ENCODE measurements around the gene NEFH. TPM values are rescaled to one million over a fixed set of nuclear protein-coding genes. Genes with fewer than 3 reads are reported as not detected.

Gene NEFH
- total RNA-seq, 1 experiment from 2014 or later, result 1.0 TPM

GRCh38 chr22:29530716-29531115, 50.7 kb downstream of the NEFH start:
- peaks cover 26% of the 10 kb centered on the region for H3K36me3 ChIP-seq (replicated peaks; ENCODE audit: control insufficient read depth, insufficient read depth, low read length)
- H3K4me3 ChIP-seq (ENCODE audit: insufficient read depth, low read depth, low read length), result no peak overlapping the region
- no peaks in the 10 kb centered on the region for H3K27me3 ChIP-seq (ENCODE audit: control insufficient read depth, insufficient read depth, low read length)
- DNase-seq, result no peak

DNA sequence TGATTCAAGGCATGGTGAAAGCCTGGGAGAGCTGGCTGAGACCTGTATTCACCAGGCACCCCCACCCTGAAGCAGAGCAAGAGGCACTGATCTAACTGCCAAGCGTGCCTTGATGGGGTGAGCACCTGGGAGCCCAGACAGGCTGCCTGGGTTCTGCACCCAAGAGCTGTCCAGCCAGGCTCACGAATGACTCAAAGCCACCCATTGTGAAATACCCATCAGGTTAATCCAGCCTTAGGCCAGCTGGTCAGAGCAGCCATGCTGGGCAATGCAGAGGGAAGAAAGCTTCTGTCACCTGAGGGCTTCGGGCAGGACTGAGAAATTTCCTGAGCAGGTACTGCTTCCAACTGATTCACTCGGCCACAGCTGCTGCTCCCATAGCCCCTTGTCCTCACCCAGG, 51.4 kb downstream of the NEFH start:
- Histone ChIP-seq H3K27me3 (ENCODE audit: control insufficient read depth, insufficient read depth, low read length) (no peaks in the 10 kb centered on the region), H3K36me3 (replicated peaks; ENCODE audit: control insufficient read depth, insufficient read depth, low read length) (peaks cover 28% of the 10 kb centered on the region), H3K4me3 (ENCODE audit: insufficient read depth, low read depth, low read length) (no peak overlapping the region)
- DNase-seq, result no peak

DNA sequence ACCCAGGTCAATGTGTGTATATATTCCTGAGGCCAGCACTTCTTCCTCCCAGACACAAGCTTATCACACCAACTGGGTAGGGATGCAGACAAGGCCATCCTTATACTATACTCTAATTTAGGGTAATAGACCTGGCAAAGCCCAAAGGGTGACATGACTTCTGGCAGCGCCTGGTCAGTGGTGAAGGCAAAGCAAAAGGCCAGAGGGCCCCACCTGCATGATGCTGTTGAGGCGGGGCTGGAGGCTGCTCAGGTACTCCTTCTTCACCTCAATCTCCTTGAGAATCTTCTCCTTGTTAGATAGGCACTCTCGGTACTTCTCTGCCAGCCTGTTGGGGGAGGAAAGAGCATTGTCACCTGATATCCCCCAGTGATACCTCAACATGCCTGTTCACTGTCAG, 56.4 kb downstream of the NEFH start:
- H3K36me3 ChIP-seq (replicated peaks; ENCODE audit: control insufficient read depth, insufficient read depth, low read length), result peaks cover 27% of the 10 kb centered on the region
- DNase-seq, result no peak
- H3K27me3 ChIP-seq (ENCODE audit: control insufficient read depth, insufficient read depth, low read length), result no peaks in the 10 kb centered on the region
- no peak overlapping the region for H3K4me3 ChIP-seq (ENCODE audit: insufficient read depth, low read depth, low read length)

DNA sequence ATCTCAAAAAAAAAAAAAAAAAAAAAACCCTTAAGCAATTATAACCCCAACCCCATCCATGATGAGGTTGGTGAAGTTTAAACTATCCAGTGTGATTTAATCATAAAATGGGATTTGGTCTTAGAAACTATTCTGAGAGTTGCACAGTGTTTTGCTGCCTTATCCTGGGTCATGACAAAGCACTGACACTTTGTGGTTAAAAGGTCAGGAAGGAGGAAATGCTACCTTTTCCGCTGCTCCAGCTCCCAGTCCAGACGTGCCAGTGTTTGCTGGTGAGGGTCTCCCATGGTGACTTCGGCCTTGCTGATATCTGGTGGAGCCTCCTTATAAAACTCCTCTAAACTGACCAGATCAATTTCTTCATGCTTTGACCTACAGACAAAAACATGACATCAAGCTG, 59.1 kb downstream of the NEFH start:
- no peak overlapping the region for H3K4me3 ChIP-seq (ENCODE audit: insufficient read depth, low read depth, low read length)
- no peak for DNase-seq
- no peaks in the 10 kb centered on the region for H3K27me3 ChIP-seq (ENCODE audit: control insufficient read depth, insufficient read depth, low read length)
- peaks cover 29% of the 10 kb centered on the region for H3K36me3 ChIP-seq (replicated peaks; ENCODE audit: control insufficient read depth, insufficient read depth, low read length)

Other genes with a start within 250 kb of the NEFH start
- gene RHBDD3, start 212.2 kb upstream of the NEFH start, total RNA-seq (2014; rRNA removed; shearing (Covaris generic)), result 71.6 and 76.3 TPM in 2 replicates
- gene EWSR1, start 211.9 kb upstream of the NEFH start, total RNA-seq (2014; rRNA removed; shearing (Covaris generic)), result 226 and 229 TPM in 2 replicates
- gene GAS2L1, start 173.6 kb upstream of the NEFH start, total RNA-seq (2014; rRNA removed; shearing (Covaris generic)), result 22.2 and 28.3 TPM in 2 replicates
- gene RASL10A, start 164.5 kb upstream of the NEFH start, total RNA-seq (2014; rRNA removed; shearing (Covaris generic)), result 4.2 and 5.1 TPM in 2 replicates
- gene AP1B1, start 91.6 kb upstream of the NEFH start, total RNA-seq (2014; rRNA removed; shearing (Covaris generic)), result 119 and 121 TPM in 2 replicates
- 0.42 TPM in 1 of 2 replicates, not detected in the other for gene RFPL1, start 41.6 kb upstream of the NEFH start, total RNA-seq (2014; rRNA removed; shearing (Covaris generic))
- gene THOC5, start 73.5 kb downstream of the NEFH start, total RNA-seq (2014; rRNA removed; shearing (Covaris generic)), result 35.7 and 58.1 TPM in 2 replicates
- gene NIPSNAP1, start 100.9 kb downstream of the NEFH start, total RNA-seq (2014; rRNA removed; shearing (Covaris generic)), result 295 and 354 TPM in 2 replicates
- gene NF2, start 123.4 kb downstream of the NEFH start, total RNA-seq (2014; rRNA removed; shearing (Covaris generic)), result 52.0 and 56.5 TPM in 2 replicates
- 0.11 TPM in 1 of 2 replicates, not detected in the other for gene CABP7, start 239.8 kb downstream of the NEFH start, total RNA-seq (2014; rRNA removed; shearing (Covaris generic))

Measured in H7 (cell line).